Tibial artery (tissue), 4 donors: ENCODE results near the gene SMARCAL1.

ENCODE experiments used
- DNase-seq, 2 donors: peaks; one replicate each; pipeline ENCODE4 v3.0.0-alpha.2; 2019
- H3K27ac ChIP-seq, 2 donors: fragments of 200-600 bp; sonication (generic) in 1 of 2; 1 replicate in 1 of 2; 2 replicates in 1 of 2; pipeline ENCODE4 v1.5.1; 2018 to 2019; ENCODE audit warnings: mild to moderate bottlenecking in 1 of 2
- H3K27me3 ChIP-seq, 2 donors: fragments of 200-600 bp; sonication (generic) in 1 of 2; one replicate each; pipeline versions ENCODE4 v1.5.1 to v1.6.0; 2016 to 2019
- H3K36me3 ChIP-seq, 3 donors: fragments of 200-600 bp; sonication (generic) in 2 of 3; one replicate each; pipeline ENCODE4 v1.5.1; 2016 to 2019; ENCODE audit warnings: mild to moderate bottlenecking in 2 of 3
- H3K4me1 ChIP-seq, 4 donors: fragments of 200-600 bp; sonication (generic) in 2 of 4; 1 replicate in 3 of 4; 2 replicates in 1 of 4; pipeline ENCODE4 v1.5.1; 2016 to 2019
- H3K4me3 ChIP-seq, 2 donors: fragments of 200-600 bp; sonication (generic) in 1 of 2; 1 replicate in 1 of 2; 2 replicates in 1 of 2; pipeline ENCODE4 v1.5.1; 2018 to 2019; ENCODE audit warnings: mild to moderate bottlenecking in 2 of 2
- H3K9me3 ChIP-seq, 3 donors: fragments of 200-600 bp; sonication (generic) in 1 of 3; one replicate each; pipeline ENCODE4 v1.5.1; 2016 to 2019
- CTCF ChIP-seq, 2 experiments: fragments of 200-600 bp in 1 of 2; fragments of 450-650 bp in 1 of 2; IDR thresholded peaks; one replicate each; pipeline ENCODE4 v1.5.1; 2017 to 2019; ENCODE audit warnings: antibody characterized with exemption in 2 of 2, mild to moderate bottlenecking in 1 of 2, moderate library complexity in 1 of 2
- intact Hi-C: fragments of 100-400 bp; cut with DNase I; formaldehyde crosslinking; loops from one replicate; pipeline ENCODE4 v1.15.0; 2023; ENCODE audit warnings: low total_unique reads

SMARCAL1 gene

GRCh38 chr2:216430811-216431530 is 18.7 kb downstream of the SMARCAL1 start:
- no peak overlapping the region for H3K27ac ChIP-seq
- no peak for TF ChIP-seq CTCF (IDR thresholded peaks at IDR 0.05)
- H3K4me1 ChIP-seq, result no peaks in the 10 kb centered on the region
- no peaks in the 10 kb centered on the region for H3K27me3 ChIP-seq
- H3K9me3 ChIP-seq, result no peaks in the 10 kb centered on the region
- H3K4me3 ChIP-seq, result no peak overlapping the region
- intact Hi-C loops, result no loop called here
- DNase-seq, result no peak
- peaks cover 72 to 95% (median 78%) of the 10 kb centered on the region in 3 donors for H3K36me3 ChIP-seq

GRCh38 chr2:216431531-216431856 is 19.2 kb downstream of the SMARCAL1 start:
- Histone ChIP-seq H3K9me3 (no peaks in the 10 kb centered on the region), H3K36me3 (peaks cover 76 to 95% (median 80%) of the 10 kb centered on the region in 3 donors), H3K27me3 (no peaks in the 10 kb centered on the region), H3K4me3 (no peak overlapping the region), H3K4me1 (no peaks in the 10 kb centered on the region), H3K27ac (no peak overlapping the region)
- intact Hi-C loops, result no loop called here
- TF ChIP-seq CTCF (IDR thresholded peaks at IDR 0.05), result no peak
- DNase-seq, result no peak

GRCh38 chr2:216436383-216436782 is 24.1 kb downstream of the SMARCAL1 start:
- H3K36me3 ChIP-seq, result peaks cover 64 to 93% (median 83%) of the 10 kb centered on the region in 3 donors
- H3K27ac ChIP-seq, result no peak overlapping the region
- DNase-seq, result no peak
- TF ChIP-seq CTCF (IDR thresholded peaks at IDR 0.05), result no peak
- H3K9me3 ChIP-seq, result no peaks in the 10 kb centered on the region
- no peak overlapping the region for H3K4me3 ChIP-seq
- intact Hi-C loops, result no loop called here
- H3K27me3 ChIP-seq, result no peaks in the 10 kb centered on the region
- H3K4me1 ChIP-seq, result no peaks in the 10 kb centered on the region

GRCh38 chr2:216441308-216442010 is 29.2 kb downstream of the SMARCAL1 start:
- peaks cover 17 to 78% (median 65%) of the 10 kb centered on the region in 3 donors for H3K36me3 ChIP-seq
- intact Hi-C loops, result no loop called here

GRCh38 chr2:216445501-216445900 is 33.2 kb downstream of the SMARCAL1 start:
- no peaks in the 10 kb centered on the region for H3K4me1 ChIP-seq
- H3K36me3 ChIP-seq, result peaks cover 44 to 83% (median 78%) of the 10 kb centered on the region in 3 donors
- no peaks in the 10 kb centered on the region for H3K27me3 ChIP-seq
- DNase-seq, result no peak
- TF ChIP-seq CTCF (IDR thresholded peaks at IDR 0.05), result no peak
- peaks cover 0 to 5% (median 0%) of the 10 kb centered on the region in 3 donors for H3K9me3 ChIP-seq
- intact Hi-C loops, result no loop called here
- H3K27ac ChIP-seq, result no peak overlapping the region
- H3K4me3 ChIP-seq, result no peak overlapping the region

More at GRCh38 chr2:216441308-216442010, 29.2 kb downstream of the SMARCAL1 start:
- no peaks in the 10 kb centered on the region for H3K27me3 ChIP-seq
- no peak for DNase-seq
- no peaks in the 10 kb centered on the region for H3K4me1 ChIP-seq
- H3K4me3 ChIP-seq, result no peak overlapping the region
- no peak for TF ChIP-seq CTCF (IDR thresholded peaks at IDR 0.05)
- no peaks in the 10 kb centered on the region for H3K9me3 ChIP-seq
- H3K27ac ChIP-seq, result no peak overlapping the region
